ENCODE data around the gene PRRX2. TPM values are rescaled to one million over a fixed set of nuclear protein-coding genes. Genes with fewer than 3 reads are reported as not detected.

The PRRX2 gene
- total and polyA plus RNA-seq, 4 donors = 0.03 to 0.08 TPM; not detected in 2

- no peak for TF ChIP-seq NR2F2 (IDR thresholded peaks at IDR 0.05)
- TF ChIP-seq MAX (IDR thresholded peaks at IDR 0.05) = no peak
These were observed 12.0 kb downstream of the PRRX2 start (continued) for GRCh38 chr9:129677456-129677855.

- no peak overlapping the region for H3K4me3 ChIP-seq (ENCODE audit: low read depth in 1 of 3, low read length in 3 of 3)
- no peaks in the 10 kb centered on the region for H3K36me3 ChIP-seq (ENCODE audit: control insufficient read depth in 4 of 4, insufficient read depth in 3 of 4, low read depth in 1 of 4, low read length in 3 of 4)
- TF ChIP-seq MAX (IDR thresholded peaks at IDR 0.05) = no peak
- no peak for TF ChIP-seq FOXA1 (IDR thresholded peaks at IDR 0.05)
- no peak for TF ChIP-seq RAD21 (IDR thresholded peaks at IDR 0.05)
- no peak for TF ChIP-seq RXRA (IDR thresholded peaks at IDR 0.05)
- TF ChIP-seq HNF4G (IDR thresholded peaks at IDR 0.05) = no peak
- no peak for TF ChIP-seq EGR1 (IDR thresholded peaks at IDR 0.05; ENCODE audit: low read depth in 2 of 2)
- no peak for TF ChIP-seq JUND (IDR thresholded peaks at IDR 0.05)
- no peak for TF ChIP-seq HNF4A (conservative IDR thresholded peaks at IDR 0.05)
- TF ChIP-seq TAF1 (conservative IDR thresholded peaks at IDR 0.05) = no peak
- no peak for TF ChIP-seq NR2F2 (IDR thresholded peaks at IDR 0.05)
- TF ChIP-seq CTCF (IDR thresholded peaks at IDR 0.05; ENCODE audit: low read depth, low read length, missing input control) = no peak
- TF ChIP-seq FOXA2 (IDR thresholded peaks at IDR 0.05) = no peak
- TF ChIP-seq REST (IDR thresholded peaks at IDR 0.05) = no peak
- TF ChIP-seq ZBTB33 (IDR thresholded peaks at IDR 0.05) = no peak
- no peak for TF ChIP-seq GABPA (IDR thresholded peaks at IDR 0.05 in 1 of 2, conservative IDR thresholded peaks at IDR 0.05 in 1 of 2)
- no peak for TF ChIP-seq YY1 (IDR thresholded peaks at IDR 0.05)
- H3K9ac ChIP-seq (ENCODE audit: low read depth in 1 of 2, low read length in 2 of 2) = no peak overlapping the region
- H3K27ac ChIP-seq (ENCODE audit: low read depth in 1 of 2, low read length in 2 of 2) = no peak overlapping the region
- H3K9me3 ChIP-seq (ENCODE audit: control insufficient read depth in 4 of 4, low read length in 3 of 4) = no peaks in the 10 kb centered on the region
- no peaks in the 10 kb centered on the region for H3K4me1 ChIP-seq (ENCODE audit: control insufficient read depth in 4 of 4, insufficient read depth in 4 of 4, low read length in 3 of 4)
- no peak for DNase-seq (ENCODE audit: low spot score)
- no peaks in the 10 kb centered on the region for H3K27me3 ChIP-seq (ENCODE audit: control insufficient read depth in 4 of 4, insufficient read depth in 4 of 4, low read length in 3 of 4)
- 66% methylated on average over 9 of the region's 9 CpGs for WGBS
These were observed 13.4 kb downstream of the PRRX2 start for GRCh38 chr9:129678844-129679243.

Data from liver (tissue), 9 donors.